K562 (cell line): ENCODE measurements around the gene PSMA7. TPM values are rescaled to one million over a fixed set of nuclear protein-coding genes. Genes with fewer than 3 reads are reported as not detected.

ENCODE experiments used
- CSDE1 ChIP-seq, 2 experiments: fragments of 450-650 bp; IDR thresholded peaks; 2 replicates each; pipeline ENCODE4 v1.6.1; 2016; ENCODE audit warnings: mild to moderate bottlenecking in 1 of 2
- IRF2 ChIP-seq: sonication (generic); formaldehyde crosslinking; IDR thresholded peaks from 2 replicates; pipeline ENCODE4 v1.8.1; 2022; ENCODE audit warnings: mild to moderate bottlenecking, missing genetic modification reagents
- KLF6 ChIP-seq: fragments of 250-450 bp; sonication (Bioruptor Pico); IDR thresholded peaks from 2 replicates; pipeline ENCODE4 v1.4.0; 2020; ENCODE audit warnings: mild to moderate bottlenecking, moderate library complexity, borderline replicate concordance
- NKRF ChIP-seq: fragments of 450-650 bp; IDR thresholded peaks from 2 replicates; pipeline ENCODE4 v1.6.1; 2016; ENCODE audit warnings: borderline replicate concordance
- PCBP2 ChIP-seq: fragments of 200-400 bp; formaldehyde crosslinking; IDR thresholded peaks from 2 replicates; pipeline ENCODE4 v1.6.1; 2018; ENCODE audit warnings: low read length, low read depth, mild to moderate bottlenecking, moderate library complexity; ENCODE audit not compliant: poor library complexity, severe bottlenecking
- RBM15 ChIP-seq: fragments of 200-400 bp; formaldehyde crosslinking; IDR thresholded peaks from 2 replicates; pipeline ENCODE4 v1.6.1; 2018; ENCODE audit warnings: mild to moderate bottlenecking, low read length, moderate library complexity; ENCODE audit not compliant: insufficient read depth
- RCOR1 ChIP-seq, 2 experiments: IDR thresholded peaks; 2 replicates each; pipeline ENCODE4 v1.6.1; 2012; ENCODE audit warnings: low read depth in 2 of 2, low read length in 2 of 2, borderline replicate concordance in 1 of 2, improper control_type of control experiment in 1 of 2
- RFX1 ChIP-seq: fragments of 450-650 bp; IDR thresholded peaks from 2 replicates; pipeline ENCODE4 v1.6.1; 2016; ENCODE audit warnings: mild to moderate bottlenecking, moderate library complexity
- SAFB2 ChIP-seq: fragments of 200-400 bp; formaldehyde crosslinking; IDR thresholded peaks from 2 replicates; pipeline ENCODE4 v1.6.1; 2018; ENCODE audit warnings: borderline replicate concordance, low read length, low read depth, moderate library complexity; ENCODE audit not compliant: severe bottlenecking
- SETDB1 ChIP-seq: IDR thresholded peaks from one replicate; pipeline ENCODE4 v1.6.1; 2012; ENCODE audit warnings: low read length, control low read depth, inconsistent platforms
- SREBF2 ChIP-seq: sonication (generic); formaldehyde crosslinking; IDR thresholded peaks from 2 replicates; pipeline ENCODE4 v1.4.0; 2020; ENCODE audit warnings: mild to moderate bottlenecking, missing genetic modification reagents
- ZNF584 ChIP-seq: fragments of 200-800 bp; sonication (Bioruptor generic); IDR thresholded peaks from 2 replicates; pipeline ENCODE4 v1.6.1; 2016; ENCODE audit warnings: low read depth, mild to moderate bottlenecking, missing genetic modification characterization, missing compliant biosample characterization
- polyA plus RNA-seq, 8 experiments: library from polyadenylated mRNA; depleted of rRNA in 4 of 8; stranded (reverse) in 5 of 8; unstranded in 3 of 8; fragments of >200 nt; fragmentation: Nextera tagmentation in 2 of 8; fragmentation: Illumina TruSeq in 1 of 8; extraction: Ambion mirVana in 2 of 8; extraction: Trizol in 1 of 8; gene quantifications; 2 replicates each; pipeline versions ENCODE4 v1.2.1 to v1.2.3, GENCODE V29; 2011 to 2014; ENCODE audit warnings: inconsistent platforms in 1 of 8, missing spikeins in 1 of 8
- total RNA-seq, 7 experiments: library from RNA; depleted of rRNA in 6 of 7; stranded (reverse); fragments of >200 nt in 6 of 7; fragmentation: Illumina TruSeq in 2 of 7; extraction: Trizol in 2 of 7; gene quantifications; 2 replicates each; pipeline versions ENCODE4 v1.2.1 to v1.2.3, GENCODE V29; 2011 to 2021; ENCODE audit warnings: low replicate concordance in 1 of 7
- TF ChIP-seq, protein P1 (sequence below): fragments of 200-600 bp; sonication (generic); IDR thresholded peaks from one replicate; pipeline ENCODE4 v1.6.1; 2012; ENCODE audit warnings: mild to moderate bottlenecking, low read depth, low read length, inconsistent platforms

PSMA7 gene
- total and polyA plus RNA-seq, 9 of the 15 experiments (the other 6 are each of a cell fraction or from before 2014, with no cell fraction given): 257 to 510 (median 393) TPM

GRCh38 chr20:62182469-62183425, 39.6 kb upstream of the PSMA7 start, which contains the start of gene MTG2 (continued):
- TF ChIP-seq, protein P1, sequence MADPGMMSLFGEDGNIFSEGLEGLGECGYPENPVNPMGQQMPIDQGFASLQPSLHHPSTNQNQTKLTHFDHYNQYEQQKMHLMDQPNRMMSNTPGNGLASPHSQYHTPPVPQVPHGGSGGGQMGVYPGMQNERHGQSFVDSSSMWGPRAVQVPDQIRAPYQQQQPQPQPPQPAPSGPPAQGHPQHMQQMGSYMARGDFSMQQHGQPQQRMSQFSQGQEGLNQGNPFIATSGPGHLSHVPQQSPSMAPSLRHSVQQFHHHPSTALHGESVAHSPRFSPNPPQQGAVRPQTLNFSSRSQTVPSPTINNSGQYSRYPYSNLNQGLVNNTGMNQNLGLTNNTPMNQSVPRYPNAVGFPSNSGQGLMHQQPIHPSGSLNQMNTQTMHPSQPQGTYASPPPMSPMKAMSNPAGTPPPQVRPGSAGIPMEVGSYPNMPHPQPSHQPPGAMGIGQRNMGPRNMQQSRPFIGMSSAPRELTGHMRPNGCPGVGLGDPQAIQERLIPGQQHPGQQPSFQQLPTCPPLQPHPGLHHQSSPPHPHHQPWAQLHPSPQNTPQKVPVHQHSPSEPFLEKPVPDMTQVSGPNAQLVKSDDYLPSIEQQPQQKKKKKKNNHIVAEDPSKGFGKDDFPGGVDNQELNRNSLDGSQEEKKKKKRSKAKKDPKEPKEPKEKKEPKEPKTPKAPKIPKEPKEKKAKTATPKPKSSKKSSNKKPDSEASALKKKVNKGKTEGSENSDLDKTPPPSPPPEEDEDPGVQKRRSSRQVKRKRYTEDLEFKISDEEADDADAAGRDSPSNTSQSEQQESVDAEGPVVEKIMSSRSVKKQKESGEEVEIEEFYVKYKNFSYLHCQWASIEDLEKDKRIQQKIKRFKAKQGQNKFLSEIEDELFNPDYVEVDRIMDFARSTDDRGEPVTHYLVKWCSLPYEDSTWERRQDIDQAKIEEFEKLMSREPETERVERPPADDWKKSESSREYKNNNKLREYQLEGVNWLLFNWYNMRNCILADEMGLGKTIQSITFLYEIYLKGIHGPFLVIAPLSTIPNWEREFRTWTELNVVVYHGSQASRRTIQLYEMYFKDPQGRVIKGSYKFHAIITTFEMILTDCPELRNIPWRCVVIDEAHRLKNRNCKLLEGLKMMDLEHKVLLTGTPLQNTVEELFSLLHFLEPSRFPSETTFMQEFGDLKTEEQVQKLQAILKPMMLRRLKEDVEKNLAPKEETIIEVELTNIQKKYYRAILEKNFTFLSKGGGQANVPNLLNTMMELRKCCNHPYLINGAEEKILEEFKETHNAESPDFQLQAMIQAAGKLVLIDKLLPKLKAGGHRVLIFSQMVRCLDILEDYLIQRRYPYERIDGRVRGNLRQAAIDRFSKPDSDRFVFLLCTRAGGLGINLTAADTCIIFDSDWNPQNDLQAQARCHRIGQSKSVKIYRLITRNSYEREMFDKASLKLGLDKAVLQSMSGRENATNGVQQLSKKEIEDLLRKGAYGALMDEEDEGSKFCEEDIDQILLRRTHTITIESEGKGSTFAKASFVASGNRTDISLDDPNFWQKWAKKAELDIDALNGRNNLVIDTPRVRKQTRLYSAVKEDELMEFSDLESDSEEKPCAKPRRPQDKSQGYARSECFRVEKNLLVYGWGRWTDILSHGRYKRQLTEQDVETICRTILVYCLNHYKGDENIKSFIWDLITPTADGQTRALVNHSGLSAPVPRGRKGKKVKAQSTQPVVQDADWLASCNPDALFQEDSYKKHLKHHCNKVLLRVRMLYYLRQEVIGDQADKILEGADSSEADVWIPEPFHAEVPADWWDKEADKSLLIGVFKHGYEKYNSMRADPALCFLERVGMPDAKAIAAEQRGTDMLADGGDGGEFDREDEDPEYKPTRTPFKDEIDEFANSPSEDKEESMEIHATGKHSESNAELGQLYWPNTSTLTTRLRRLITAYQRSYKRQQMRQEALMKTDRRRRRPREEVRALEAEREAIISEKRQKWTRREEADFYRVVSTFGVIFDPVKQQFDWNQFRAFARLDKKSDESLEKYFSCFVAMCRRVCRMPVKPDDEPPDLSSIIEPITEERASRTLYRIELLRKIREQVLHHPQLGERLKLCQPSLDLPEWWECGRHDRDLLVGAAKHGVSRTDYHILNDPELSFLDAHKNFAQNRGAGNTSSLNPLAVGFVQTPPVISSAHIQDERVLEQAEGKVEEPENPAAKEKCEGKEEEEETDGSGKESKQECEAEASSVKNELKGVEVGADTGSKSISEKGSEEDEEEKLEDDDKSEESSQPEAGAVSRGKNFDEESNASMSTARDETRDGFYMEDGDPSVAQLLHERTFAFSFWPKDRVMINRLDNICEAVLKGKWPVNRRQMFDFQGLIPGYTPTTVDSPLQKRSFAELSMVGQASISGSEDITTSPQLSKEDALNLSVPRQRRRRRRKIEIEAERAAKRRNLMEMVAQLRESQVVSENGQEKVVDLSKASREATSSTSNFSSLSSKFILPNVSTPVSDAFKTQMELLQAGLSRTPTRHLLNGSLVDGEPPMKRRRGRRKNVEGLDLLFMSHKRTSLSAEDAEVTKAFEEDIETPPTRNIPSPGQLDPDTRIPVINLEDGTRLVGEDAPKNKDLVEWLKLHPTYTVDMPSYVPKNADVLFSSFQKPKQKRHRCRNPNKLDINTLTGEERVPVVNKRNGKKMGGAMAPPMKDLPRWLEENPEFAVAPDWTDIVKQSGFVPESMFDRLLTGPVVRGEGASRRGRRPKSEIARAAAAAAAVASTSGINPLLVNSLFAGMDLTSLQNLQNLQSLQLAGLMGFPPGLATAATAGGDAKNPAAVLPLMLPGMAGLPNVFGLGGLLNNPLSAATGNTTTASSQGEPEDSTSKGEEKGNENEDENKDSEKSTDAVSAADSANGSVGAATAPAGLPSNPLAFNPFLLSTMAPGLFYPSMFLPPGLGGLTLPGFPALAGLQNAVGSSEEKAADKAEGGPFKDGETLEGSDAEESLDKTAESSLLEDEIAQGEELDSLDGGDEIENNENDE: no peak
- TF ChIP-seq RFX1 (no peak), ZNF584 (CRISPR knock-in tag) (no peak), CSDE1 (IDR thresholded peaks at IDR 0.05) (no peak), RCOR1 (IDR thresholded peaks at IDR 0.05; ENCODE audit: borderline replicate concordance in 1 of 2, low read depth in 2 of 2, low read length in 2 of 2) (peak in 1 of 2 experiments; percentile 46; a peak in 1 of 4 replicates), IRF2 (no peak), SAFB2 (no peak), NKRF (peak; percentile 87; the same call in 1 of the 2 replicates), SREBF2 (CRISPR knock-in tag) (no peak), RBM15 (no peak), SETDB1 (peak; percentile 60), PCBP2 (no peak), KLF6 (CRISPR knock-in tag) (no peak)
